ENCODE measurements around the gene DAW1.
"Not testable (repeated sequence)": the region's sequence is repeated elsewhere in the genome, so short reads cannot be mapped to it uniquely, and the experiment has no call there.

DNA sequence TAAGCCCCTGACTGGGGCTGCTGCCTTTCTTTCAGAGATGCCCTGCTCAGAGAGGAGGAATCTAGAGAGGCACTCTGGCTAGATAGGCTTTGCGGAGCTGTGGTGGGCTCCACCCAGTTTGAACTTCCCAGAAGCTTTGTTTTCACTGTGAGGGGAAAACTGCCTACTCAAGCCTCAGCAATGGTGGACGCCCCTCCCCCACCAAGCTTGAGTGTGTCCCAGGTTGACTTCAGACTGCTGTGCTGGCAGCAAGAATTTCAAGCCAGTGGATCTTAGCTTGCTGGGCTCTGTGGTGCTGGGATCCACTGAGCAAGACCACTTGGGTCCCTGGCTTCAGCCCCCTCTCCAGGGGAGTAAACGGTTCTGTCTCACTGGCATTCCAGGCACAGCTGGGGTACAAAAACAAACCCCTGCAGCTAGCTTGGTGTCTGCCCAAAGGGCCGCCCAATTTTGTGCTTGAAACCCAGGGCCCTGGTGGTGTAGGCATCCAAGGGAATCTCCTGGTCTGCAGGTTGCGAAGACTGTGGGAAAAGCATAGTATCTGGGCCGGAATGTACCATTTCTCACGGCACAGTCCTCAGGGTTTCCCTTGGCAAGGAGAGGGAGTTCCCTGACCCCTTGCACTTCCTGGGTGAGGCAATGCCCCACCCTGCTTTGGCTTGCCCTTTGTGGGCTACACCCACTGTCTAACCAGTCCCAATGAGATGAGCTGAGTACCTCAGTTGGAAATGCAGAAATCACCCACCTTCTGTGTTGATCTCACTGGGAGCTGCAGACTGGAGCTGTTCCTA, 31.9 kb upstream of the DAW1 start:
- TF ChIP-seq CTCF (IDR thresholded peaks at IDR 0.05; ENCODE audit: low read depth, low read length, poor library complexity, severe bottlenecking); EZH2phosphoT487 (IDR thresholded peaks at IDR 0.05; ENCODE audit: borderline replicate concordance, low read length): not testable (repeated sequence)
